HUDEP-2 (cell line): ENCODE data around the gene FASLG.
"Not testable (repeated sequence)": the region's sequence is repeated elsewhere in the genome, so short reads cannot be mapped to it uniquely, and the experiment has no call there.

Experiments used
- DNase-seq, 76 experiments: peaks; one replicate each; lab custom pipeline; 2025; ENCODE audit not compliant: unreplicated experiment in 76 of 76; lab: John Stamatoyannopoulos, UW

The FASLG gene

DNA sequence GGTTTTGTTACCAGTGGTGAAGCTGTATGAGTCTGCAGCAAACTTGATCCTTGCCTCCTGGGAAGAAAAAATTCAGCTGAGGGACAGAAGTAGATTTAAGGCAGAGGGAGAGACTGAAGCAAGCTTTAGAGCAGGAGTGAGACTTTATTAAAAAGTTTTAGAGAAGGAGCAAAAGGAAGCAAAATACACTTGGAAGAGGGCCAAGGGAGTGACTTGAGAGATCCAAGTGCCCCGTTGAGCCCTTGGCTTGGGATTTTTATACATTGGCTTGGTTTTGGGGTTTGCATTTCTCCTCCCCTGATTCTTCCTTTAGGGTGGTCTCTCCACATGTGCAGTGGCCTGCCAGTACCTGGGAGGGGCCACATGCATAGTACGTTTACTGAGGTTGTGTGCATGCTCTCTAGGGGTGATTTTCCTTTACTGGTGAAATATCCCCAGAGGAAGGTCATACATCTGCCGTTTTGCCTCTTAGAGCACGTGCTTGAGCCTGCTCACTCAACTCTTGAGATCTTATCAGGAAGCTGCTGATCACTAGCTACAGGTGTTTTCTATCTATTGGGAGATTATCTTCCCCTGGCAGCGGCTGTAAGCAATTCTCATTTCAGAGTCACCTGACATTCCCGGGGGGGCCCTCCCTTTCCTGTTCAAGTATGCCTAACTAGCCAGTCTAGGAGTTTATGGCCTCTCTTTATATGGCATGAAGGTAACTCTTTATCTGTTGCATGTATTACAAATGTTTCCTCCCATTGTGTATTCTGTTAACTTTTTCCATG is 20.3 kb downstream of the FASLG start:
- DNase-seq = peak in 8 of 76 experiments; percentile 3 to 59 (median 30)

DNA sequence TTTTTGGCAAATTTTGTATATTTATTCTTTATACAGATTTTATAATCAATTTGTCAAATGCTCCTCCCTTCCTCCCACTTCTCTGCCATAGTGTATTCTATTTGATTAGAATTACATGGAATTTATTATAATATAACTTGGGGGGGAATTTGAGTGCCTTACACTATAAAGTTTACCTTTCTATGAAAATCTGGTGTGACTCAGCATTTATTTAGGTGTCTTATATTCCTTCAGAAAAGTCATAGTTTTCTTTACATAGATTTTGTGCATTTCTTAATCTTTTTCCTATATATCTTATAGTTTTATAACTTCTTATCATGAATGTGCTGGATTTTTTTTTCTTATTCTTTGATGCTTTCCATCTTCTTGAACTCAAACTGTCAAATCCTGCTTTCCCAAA is 21.3 kb downstream of the FASLG start:
- DNase-seq = no peak

DNA sequence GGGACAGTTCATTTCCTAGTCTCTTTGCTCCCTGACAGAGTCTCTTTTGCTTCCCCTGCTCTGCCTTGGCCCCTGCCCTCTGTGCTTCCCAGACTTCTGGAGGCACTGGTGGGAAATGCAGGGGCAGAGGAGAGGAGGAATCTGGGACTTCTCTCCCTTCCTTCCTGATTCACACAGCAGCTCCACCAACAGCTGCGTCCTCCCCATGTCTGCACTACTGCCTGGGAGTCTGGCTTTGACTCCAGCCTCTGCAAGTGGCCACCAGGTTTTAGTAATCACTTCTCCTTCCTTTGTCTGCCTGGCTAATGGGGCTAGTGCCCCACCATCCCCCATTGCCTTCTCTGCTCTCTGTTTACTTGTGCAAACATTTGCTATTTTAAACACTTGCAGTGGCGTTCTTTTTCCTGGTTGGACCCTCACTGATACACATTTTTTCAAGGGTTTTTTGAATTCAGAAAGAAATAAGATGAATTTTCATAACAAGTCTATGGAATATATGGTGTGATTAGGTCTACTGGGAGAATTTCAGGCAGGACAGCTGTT is 21.9 kb downstream of the FASLG start:
- no peak for DNase-seq

DNA sequence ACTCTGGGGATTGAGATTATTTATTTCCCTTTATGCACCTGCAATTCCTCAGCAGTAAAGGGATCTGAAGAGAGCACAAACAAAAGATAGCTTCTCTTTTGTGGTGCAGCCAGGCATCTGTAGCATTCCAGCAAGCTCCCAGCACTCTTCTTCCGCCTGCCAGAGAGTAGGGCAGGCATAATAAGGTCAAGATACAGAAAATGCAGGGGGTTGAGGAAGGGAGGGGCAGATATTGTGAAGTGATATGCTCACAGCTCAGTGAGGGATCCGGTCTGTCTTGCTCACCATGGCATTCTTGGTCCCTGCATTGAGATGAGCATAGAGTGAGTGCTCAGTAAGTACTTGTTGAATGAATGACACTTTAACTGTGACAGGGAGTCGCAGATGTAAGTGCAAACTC is 23.9 kb downstream of the FASLG start:
- DNase-seq = no peak

GRCh38 chr1:172686143-172686542 is 27.2 kb downstream of the FASLG start:
- no peak for DNase-seq

DNA sequence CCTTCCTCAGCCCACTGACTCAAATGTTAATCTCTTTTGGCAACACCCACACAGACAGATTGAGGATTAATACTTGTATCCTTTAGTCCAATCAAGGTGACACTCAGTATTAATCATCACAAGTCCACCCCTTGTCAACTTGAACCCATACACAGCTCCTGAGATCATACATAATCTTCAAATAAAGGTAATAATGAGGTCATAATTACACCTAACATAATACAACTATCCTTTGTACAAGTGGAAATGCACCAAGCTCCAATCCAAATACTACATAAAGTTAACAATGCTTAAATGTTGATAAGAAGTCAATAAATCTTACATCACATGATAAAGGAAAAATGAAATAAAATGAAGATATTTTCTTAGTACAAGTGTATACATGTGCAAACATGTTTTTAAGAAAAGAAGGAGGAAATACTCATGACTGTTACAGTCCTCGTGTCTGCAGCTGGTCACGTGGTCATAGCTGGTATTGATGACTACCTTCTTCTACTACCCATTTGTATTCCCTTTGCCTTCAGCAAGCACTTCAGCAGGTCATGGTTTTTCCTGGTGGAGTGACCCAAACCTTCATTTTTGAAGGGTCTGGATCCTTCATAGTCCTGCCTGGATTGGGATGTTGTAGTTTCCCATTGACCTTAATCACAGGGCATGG is 29.7 kb downstream of the FASLG start:
- DNase-seq = not testable (repeated sequence)

DNA sequence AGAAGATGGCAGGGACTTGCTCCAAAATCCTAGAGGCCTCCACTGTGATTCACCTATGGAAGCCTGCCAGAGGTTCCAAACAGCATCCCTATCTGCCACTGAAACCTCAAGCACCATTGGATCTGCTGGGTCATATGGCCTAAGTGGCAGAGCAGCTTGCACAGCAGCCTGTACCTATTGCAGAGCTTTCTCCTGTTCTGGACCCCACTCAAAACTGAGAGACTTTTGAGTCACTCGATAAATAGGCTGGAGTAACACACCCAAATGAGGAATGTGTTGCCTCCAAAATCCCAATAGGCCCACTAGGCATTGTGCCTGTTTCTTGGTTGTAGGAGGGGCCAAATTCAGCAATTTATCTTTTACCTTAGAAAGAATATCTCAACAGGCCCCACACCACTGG is 32.0 kb downstream of the FASLG start:
- not testable (repeated sequence) for DNase-seq

GRCh38 chr1:172697534-172698002 is 38.7 kb downstream of the FASLG start:
- DNase-seq = no peak

DNA sequence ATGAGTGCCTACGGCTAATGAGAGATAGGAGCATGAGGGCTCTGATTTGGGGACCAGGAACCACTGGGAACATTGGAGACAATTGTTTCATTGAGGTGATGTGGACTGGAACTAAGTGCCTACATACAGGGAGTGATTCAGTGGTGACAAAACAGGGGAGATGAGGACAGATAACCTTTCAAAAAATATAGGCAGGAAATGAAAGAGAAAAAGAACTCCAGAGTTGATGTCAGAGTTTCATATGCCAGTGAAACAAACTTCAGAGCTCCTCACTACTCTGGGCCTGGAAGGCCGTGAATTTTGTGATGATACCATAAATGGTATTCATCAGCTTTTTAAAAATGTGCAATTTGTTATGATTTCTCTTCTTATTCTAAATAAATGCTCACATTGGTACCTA is 39.3 kb downstream of the FASLG start:
- no peak for DNase-seq

DNA sequence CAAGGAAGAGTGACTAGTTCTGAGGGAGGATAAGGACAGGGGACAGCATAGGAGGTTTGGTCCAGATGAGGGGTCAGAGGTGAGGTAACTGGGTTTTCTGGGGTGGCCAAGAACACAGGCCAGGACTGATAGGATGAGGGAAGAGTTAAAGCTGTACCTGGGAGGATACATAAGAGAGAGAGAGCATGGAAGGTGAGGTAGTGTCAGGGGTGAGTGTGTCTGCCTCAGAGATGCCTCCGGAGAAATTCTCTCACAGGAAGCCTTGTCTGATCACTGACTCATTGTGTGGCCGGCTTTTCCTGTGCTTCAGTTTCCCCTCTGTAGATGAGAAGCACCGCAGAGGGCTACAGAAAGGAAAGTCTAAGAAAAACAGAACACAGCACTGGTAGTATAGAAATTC is 40.2 kb downstream of the FASLG start:
- no peak for DNase-seq

DNA sequence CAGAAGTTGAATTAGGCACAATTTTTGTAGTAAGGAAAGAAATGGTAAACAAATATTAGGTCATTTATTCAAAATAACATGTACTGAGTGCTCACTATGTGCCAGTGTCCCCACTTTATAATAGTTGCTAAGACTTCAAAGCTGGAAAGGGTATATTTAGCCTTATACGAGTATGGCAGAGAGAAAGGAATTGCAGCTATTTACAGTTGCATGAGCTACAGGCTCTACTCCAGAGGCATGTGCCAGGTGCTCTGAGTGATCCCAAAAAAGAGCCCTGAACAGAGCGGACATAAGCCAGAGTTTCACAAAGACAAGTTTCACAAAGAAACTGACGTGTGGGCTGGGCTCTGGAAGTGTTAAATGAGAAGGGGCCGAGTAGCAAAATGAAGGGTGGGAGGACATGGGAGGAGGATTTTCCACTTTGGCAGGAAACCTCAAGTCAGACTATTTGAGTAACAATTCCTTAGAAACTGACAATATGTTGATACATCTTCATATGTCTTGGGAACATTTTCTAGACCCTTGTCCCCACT is 40.9 kb downstream of the FASLG start:
- no peak for DNase-seq

GRCh38 chr1:172700556-172700955 is 41.7 kb downstream of the FASLG start:
- DNase-seq = no peak

DNA sequence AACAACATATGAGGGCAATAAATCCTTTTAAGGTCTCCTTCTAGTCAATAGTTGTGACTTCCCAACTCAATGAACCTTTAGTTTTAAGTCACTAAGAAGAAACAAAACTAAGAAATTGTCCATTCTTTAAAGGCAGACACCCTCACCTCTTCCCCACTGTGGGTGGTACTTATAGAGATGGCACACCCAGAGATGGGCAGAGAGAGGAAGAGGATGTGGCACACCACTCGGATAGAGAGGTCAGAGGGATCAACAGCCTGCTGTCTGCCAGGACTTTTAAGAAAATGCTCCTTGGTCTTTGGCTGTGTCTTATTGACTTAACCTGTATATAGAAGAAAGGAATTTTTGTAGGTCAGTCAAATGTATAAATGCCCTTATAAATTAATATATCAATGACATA is 45.1 kb downstream of the FASLG start:
- no peak for DNase-seq

DNA sequence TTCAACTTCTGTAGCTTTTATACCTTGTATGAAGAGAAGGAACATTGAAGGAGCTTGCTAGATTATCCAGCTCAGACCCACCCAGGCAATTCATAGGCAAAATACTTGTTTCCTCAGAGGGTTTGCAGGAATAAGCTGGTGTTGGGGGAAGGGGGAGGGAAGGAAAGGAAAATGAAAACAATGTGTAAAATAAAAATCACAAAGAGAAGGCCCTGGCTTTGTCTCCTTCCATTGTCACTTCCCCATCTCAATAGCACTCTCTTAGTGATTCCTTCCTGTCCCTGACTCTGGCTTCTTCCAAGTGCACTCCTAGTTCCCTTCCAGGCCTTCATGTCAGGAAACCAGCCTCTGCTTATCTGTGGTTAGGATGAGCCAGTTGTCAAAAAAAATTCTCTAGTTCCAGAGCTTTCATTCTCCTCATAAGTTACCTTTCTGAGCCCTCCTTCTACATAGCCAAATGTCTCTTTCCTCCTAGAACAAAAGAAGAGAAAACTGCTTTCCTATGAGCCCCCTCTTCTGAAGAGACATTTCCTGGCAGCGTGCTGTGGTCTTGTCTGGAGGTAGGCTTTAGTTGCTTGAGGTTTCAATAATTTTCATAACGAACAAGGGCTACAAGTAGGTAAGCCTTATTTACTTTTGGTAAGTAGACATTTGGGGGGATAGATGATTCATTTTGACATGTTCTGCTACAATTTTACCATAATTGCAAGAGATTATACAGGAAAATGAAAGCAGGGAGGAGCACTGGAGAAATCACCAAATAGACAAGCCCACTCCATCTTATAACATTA is 45.7 kb downstream of the FASLG start:
- no peak for DNase-seq

DNA sequence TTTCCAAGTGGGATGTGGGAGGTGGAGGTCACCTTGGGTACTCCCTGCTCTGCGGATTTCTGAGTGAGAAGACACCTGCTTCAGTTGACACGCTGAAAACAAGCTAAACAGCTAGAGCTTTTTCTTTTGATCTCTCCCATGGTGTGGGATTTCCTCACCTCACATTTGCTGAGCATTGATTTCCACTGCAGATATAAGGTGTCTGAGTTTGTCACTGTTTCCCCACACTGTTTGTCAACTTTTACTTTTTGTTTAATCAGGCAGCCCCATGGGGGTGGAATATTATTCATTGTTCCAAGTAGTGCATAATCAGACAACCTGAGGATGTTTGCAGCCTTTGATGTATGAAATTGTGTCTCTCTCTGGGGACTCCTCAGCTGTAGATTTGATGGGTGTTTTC is 49.5 kb downstream of the FASLG start:
- DNase-seq = no peak

DNA sequence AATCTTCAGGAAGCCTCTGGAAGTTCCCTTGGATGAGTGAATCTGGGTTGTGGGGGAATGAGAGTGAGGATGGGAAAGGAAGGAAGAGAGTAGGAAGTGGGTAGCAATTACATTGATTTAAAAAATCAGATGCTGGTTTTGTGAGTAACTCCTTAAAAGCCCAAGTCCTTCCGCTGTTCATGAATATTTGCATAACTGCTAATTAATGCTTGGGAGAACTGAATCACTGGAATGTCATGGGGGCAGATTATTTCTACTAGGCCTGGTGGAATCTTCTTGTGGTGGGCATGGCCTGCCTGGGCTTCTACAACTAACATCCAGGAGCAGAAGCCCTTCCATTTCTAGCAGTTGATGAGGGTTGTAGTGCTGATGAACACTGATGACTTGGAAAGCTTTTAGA is 52.7 kb downstream of the FASLG start:
- no peak for DNase-seq

DNA sequence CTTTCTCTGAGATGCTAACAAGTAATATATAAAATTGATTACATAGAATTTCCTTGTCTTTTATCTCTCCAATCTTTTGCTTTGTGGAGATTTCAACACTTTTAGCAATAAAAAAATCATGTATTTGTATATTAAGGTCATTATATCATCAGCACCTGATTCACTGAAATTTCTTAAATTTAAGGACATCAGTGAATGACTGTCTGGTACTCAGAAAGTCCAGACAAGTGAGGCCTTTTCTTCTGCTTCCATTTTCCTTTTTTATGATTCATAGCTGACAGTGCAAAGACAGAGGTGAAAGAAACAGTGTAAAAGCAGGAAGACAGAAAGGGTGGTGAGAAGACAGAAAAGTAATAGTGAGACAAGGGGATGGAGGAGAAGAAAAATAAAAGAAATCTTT is 54.6 kb downstream of the FASLG start:
- DNase-seq = no peak
